AG09319 (cell line): ENCODE measurements around the gene MYO1D.

Source experiments
- DNase-seq: peaks from one replicate; pipeline ENCODE4 v3.0.0-alpha.2; 2010; ENCODE audit warnings: low read depth; ENCODE audit errors: extremely low read depth
- TF ChIP-seq, protein P1 (sequence below): IDR thresholded peaks from 2 replicates; pipeline ENCODE4 v1.5.1; 2011; ENCODE audit warnings: low read depth, mild to moderate bottlenecking, inconsistent platforms, low read length, moderate library complexity

MYO1D gene

GRCh38 chr17:32445074-32445415 lies 431.9 kb downstream of the MYO1D start:
- DNase-seq: no peak
- TF ChIP-seq, protein P1, sequence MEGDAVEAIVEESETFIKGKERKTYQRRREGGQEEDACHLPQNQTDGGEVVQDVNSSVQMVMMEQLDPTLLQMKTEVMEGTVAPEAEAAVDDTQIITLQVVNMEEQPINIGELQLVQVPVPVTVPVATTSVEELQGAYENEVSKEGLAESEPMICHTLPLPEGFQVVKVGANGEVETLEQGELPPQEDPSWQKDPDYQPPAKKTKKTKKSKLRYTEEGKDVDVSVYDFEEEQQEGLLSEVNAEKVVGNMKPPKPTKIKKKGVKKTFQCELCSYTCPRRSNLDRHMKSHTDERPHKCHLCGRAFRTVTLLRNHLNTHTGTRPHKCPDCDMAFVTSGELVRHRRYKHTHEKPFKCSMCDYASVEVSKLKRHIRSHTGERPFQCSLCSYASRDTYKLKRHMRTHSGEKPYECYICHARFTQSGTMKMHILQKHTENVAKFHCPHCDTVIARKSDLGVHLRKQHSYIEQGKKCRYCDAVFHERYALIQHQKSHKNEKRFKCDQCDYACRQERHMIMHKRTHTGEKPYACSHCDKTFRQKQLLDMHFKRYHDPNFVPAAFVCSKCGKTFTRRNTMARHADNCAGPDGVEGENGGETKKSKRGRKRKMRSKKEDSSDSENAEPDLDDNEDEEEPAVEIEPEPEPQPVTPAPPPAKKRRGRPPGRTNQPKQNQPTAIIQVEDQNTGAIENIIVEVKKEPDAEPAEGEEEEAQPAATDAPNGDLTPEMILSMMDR: no peak

DNA sequence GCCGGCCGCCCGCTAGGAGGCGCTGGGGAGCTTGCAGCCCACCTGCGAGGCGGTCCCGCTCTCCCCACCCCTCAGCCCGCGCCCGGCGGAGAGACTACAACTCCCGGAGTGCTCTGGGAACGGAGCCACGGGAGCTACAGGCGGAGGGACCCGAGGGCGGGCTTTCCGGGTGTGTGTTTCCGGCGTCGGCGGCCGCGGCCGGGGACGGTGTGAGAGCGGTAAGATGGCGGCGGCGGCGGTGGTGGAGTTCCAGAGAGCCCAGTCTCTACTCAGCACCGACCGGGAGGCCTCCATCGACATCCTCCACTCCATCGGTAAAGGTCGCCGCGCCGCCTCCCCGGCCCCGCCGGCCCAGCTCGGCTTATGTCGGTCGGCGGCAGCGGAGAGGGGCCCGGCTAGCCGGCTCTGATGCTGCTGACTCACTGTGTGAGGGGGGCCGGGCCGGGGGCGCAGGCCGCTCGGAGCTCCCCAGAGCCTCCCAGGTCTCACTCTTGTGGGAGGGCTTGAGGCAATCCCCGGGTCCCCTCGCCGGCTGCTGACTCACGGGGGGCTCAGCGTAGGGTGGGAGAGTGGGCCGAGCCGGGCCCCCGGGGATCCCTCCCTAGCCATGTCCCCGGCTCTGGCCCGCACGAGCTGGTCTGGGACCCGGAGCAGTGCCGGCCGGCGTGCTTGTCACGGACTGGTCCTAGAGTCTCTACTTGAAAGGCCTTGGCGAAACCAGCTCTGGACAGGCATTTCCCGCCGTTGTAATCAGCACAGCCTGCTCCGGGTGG lies 432.4 kb downstream of the MYO1D start, which contains the start of gene PSMD11:
Gene PSMD11, plus strand, starts transcription at position 210 of the 773 bp plus-strand sequence. Its CDS starts 14 bp downstream, at position 224.
- DNase-seq: peak; percentile 90
- TF ChIP-seq, protein P1: peak; percentile 85

- DNase-seq: no peak
- TF ChIP-seq, protein P1: no peak
These were observed 433.1 kb downstream of the MYO1D start for GRCh38 chr17:32443827-32444300.
